ENCODE results near the gene GAPDHS.

The GAPDHS gene

DNA sequence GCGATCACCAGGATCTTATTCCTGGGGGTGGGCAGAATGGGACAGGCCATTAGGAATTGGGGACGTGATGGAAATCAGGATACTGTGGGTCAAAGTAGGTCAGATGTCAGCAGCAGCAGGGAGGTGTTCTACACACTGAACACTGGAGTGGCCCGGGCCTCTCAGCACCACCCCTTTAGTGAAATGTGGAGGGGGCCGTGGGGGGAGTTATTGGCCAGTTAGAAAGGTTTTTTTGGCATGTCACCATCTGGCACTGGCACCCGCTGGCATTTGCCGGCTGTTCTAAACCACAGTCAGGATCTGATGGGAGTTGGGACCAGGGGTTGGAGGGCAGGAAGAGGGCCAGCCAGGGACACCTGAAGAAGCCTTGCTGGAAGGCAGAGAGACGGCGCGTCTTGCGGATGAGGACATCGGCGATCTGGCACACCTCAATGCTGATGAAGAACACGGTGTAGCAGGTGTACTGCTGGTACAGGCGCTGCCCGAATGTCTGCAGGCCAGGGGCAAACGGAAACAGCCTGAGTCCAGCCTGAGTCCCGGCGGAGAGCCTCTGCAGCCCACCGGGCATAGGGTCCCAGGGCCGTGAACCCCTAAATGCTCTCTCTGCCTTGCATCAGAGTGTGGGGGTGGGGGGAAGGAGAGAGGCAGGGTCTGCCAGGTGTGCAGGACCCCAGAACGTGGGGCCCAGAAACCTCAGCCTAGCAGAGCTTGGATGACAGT is 18.0 kb downstream of the GAPDHS start:
- Histone ChIP-seq H3K27me3 (ENCODE audit: low read depth, low read length) (no peaks in the 10 kb centered on the region), H3K4me3 (ENCODE audit: low read length) (no peak overlapping the region), H3K27ac (ENCODE audit: low read length) (no peak overlapping the region), H3K9ac (ENCODE audit: low read length) (no peak overlapping the region), H3K4me2 (ENCODE audit: low read length) (no peak overlapping the region), H3K79me2 (ENCODE audit: low read length) (peaks cover 12% of the 10 kb centered on the region), H4K20me1 (ENCODE audit: insufficient read depth, low read length) (no peaks in the 10 kb centered on the region; the same call in 1 of the 2 replicates), H3K36me3 (replicated peaks; ENCODE audit: low read depth, low read length) (peaks cover 19% of the 10 kb centered on the region), H2AFZ (ENCODE audit: low read depth, low read length) (no peak overlapping the region), H3K4me1 (ENCODE audit: low read length) (peaks cover 16% of the 10 kb centered on the region), H3K9me3 (ENCODE audit: insufficient read depth, low read length) (no peaks in the 10 kb centered on the region)
- TF ChIP-seq EZH2phosphoT487 (IDR thresholded peaks at IDR 0.05; ENCODE audit: low read depth) = no peak
- TF ChIP-seq, protein P1, sequence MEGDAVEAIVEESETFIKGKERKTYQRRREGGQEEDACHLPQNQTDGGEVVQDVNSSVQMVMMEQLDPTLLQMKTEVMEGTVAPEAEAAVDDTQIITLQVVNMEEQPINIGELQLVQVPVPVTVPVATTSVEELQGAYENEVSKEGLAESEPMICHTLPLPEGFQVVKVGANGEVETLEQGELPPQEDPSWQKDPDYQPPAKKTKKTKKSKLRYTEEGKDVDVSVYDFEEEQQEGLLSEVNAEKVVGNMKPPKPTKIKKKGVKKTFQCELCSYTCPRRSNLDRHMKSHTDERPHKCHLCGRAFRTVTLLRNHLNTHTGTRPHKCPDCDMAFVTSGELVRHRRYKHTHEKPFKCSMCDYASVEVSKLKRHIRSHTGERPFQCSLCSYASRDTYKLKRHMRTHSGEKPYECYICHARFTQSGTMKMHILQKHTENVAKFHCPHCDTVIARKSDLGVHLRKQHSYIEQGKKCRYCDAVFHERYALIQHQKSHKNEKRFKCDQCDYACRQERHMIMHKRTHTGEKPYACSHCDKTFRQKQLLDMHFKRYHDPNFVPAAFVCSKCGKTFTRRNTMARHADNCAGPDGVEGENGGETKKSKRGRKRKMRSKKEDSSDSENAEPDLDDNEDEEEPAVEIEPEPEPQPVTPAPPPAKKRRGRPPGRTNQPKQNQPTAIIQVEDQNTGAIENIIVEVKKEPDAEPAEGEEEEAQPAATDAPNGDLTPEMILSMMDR (IDR thresholded peaks at IDR 0.05; ENCODE audit: low read depth, low read length) = no peak

DNA sequence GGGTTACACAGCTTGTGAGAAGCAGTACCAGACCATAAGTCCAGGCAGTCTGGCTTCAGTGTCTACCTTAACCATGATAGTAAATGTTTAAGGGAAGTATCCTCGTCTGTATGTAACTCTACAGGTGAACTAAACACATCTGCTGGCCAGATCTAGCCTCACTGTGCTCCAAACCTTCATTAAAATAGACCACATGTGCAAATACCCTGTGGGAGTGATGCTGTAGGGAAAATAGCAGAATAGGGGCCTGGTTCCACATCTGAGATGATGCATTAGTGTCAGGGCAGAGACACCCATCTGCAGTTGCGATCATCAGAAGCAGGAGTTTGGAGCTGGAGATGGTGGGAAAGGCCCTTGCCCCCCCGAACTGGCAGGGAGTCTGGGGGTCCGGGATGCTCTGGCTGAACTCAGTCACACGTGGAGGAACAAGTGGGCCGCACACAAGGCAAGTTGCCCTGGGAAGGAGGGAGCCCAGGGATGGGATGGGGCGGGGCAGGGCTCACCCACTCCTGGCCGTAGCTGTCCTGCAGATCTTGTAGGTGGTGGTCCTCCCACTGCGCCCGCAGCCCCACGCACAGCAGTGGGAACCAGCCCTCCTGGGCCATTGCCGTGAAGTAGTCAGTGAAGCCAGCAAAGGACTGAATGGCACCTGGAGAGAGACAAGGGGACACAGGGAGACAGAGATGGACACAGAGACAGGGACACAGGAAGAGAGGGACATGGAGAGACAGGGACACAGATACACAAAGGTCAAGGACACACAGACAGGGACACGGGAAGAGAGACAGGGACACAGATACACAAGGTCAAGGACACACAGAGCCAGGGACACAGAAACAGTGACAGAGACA is 19.5 kb downstream of the GAPDHS start:
- H3K4me1 ChIP-seq (ENCODE audit: low read length) = peaks cover 10% of the 10 kb centered on the region; the same call in 1 of the 2 replicates
- no peaks in the 10 kb centered on the region for H3K27me3 ChIP-seq (ENCODE audit: low read depth, low read length)
- H2AFZ ChIP-seq (ENCODE audit: low read depth, low read length) = no peak overlapping the region
- H3K9me3 ChIP-seq (ENCODE audit: insufficient read depth, low read length) = no peaks in the 10 kb centered on the region
- no peaks in the 10 kb centered on the region for H3K79me2 ChIP-seq (ENCODE audit: low read length)
- TF ChIP-seq EZH2phosphoT487 (IDR thresholded peaks at IDR 0.05; ENCODE audit: low read depth) = no peak
- TF ChIP-seq, protein P1 (IDR thresholded peaks at IDR 0.05; ENCODE audit: low read depth, low read length) = no peak
- no peak overlapping the region for H3K27ac ChIP-seq (ENCODE audit: low read length)
- no peak overlapping the region for H3K4me2 ChIP-seq (ENCODE audit: low read length)
- H3K36me3 ChIP-seq (replicated peaks; ENCODE audit: low read depth, low read length) = peaks cover 9% of the 10 kb centered on the region
- no peak overlapping the region for H3K9ac ChIP-seq (ENCODE audit: low read length)
- no peak overlapping the region for H3K4me3 ChIP-seq (ENCODE audit: low read length)
- no peaks in the 10 kb centered on the region; the same call in 1 of the 2 replicates for H4K20me1 ChIP-seq (ENCODE audit: insufficient read depth, low read length)

DNA sequence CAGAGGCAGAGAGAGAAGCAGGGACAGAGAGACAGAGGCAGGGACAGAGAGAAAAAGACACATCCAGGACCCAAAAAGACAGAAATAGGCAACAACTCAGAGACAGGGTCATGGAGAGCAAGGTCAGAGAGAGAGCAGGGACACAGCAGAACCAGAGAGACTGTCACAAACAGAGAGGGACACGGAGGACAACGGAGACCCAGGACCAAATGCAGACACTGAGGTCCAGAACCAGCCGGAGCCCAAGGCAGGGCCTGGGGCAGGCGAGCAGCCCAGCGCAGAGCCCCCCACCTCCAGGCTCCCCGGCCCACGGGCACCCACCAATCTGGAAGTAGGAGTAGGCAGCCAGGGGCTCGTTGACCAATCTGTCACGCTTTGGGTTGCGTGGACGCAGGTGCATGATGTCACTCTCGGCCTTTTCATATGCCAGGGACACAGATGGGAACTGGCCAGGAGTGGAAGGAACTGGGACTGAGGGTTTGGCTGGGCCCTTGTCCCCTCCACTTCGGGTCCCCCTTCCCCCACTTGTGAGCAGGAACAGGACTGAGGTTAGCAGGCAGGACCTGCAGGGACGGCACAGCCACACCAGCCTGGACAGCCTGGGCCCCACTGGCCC is 20.2 kb downstream of the GAPDHS start:
- H3K4me2 ChIP-seq (ENCODE audit: low read length) = no peak overlapping the region
- peaks cover 9% of the 10 kb centered on the region for H3K36me3 ChIP-seq (replicated peaks; ENCODE audit: low read depth, low read length)
- no peaks in the 10 kb centered on the region for H3K79me2 ChIP-seq (ENCODE audit: low read length)
- H3K9me3 ChIP-seq (ENCODE audit: insufficient read depth, low read length) = no peaks in the 10 kb centered on the region
- no peak overlapping the region for H3K9ac ChIP-seq (ENCODE audit: low read length)
- H3K4me3 ChIP-seq (ENCODE audit: low read length) = no peak overlapping the region
- TF ChIP-seq, protein P1 (IDR thresholded peaks at IDR 0.05; ENCODE audit: low read depth, low read length) = no peak
- no peak for TF ChIP-seq EZH2phosphoT487 (IDR thresholded peaks at IDR 0.05; ENCODE audit: low read depth)
- H3K27me3 ChIP-seq (ENCODE audit: low read depth, low read length) = no peaks in the 10 kb centered on the region
- H2AFZ ChIP-seq (ENCODE audit: low read depth, low read length) = no peak overlapping the region
- H4K20me1 ChIP-seq (ENCODE audit: insufficient read depth, low read length) = no peaks in the 10 kb centered on the region
- no peak overlapping the region for H3K27ac ChIP-seq (ENCODE audit: low read length)
- H3K4me1 ChIP-seq (ENCODE audit: low read length) = peaks cover 8% of the 10 kb centered on the region; the same call in 1 of the 2 replicates

DNA sequence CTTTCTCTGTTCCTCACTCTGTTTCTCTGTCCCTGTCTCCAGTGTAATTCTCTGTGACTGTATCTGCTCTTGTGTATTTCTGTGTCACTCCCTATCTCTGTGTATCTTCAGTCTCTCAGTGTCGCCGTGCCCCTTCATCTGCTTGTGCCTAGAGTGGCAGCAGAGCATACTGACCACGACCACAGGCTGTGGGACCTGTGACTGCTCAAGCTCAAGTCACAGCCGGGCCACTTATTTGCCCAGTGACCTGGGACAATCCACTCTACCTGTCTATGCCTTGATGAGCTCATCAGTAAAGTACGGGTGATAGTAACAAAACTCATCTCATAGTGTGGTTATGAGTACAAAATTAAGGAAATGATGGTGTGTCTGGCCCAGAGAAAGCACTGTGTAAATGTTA is 20.8 kb downstream of the GAPDHS start:
- no peaks in the 10 kb centered on the region for H3K27me3 ChIP-seq (ENCODE audit: low read depth, low read length)
- H3K27ac ChIP-seq (ENCODE audit: low read length) = no peak overlapping the region
- H3K4me2 ChIP-seq (ENCODE audit: low read length) = no peak overlapping the region

More for the DNA sequence above, 20.8 kb downstream of the GAPDHS start:
- H4K20me1 ChIP-seq (ENCODE audit: insufficient read depth, low read length) = no peaks in the 10 kb centered on the region
- H3K36me3 ChIP-seq (replicated peaks; ENCODE audit: low read depth, low read length) = peaks cover 9% of the 10 kb centered on the region
- H3K4me1 ChIP-seq (ENCODE audit: low read length) = peaks cover 8% of the 10 kb centered on the region
- no peaks in the 10 kb centered on the region for H3K9me3 ChIP-seq (ENCODE audit: insufficient read depth, low read length)
- H3K79me2 ChIP-seq (ENCODE audit: low read length) = no peaks in the 10 kb centered on the region
- no peak overlapping the region for H2AFZ ChIP-seq (ENCODE audit: low read depth, low read length)
- no peak for TF ChIP-seq EZH2phosphoT487 (IDR thresholded peaks at IDR 0.05; ENCODE audit: low read depth)
- TF ChIP-seq, protein P1 (IDR thresholded peaks at IDR 0.05; ENCODE audit: low read depth, low read length) = no peak
- H3K4me3 ChIP-seq (ENCODE audit: low read length) = no peak overlapping the region
- no peak overlapping the region for H3K9ac ChIP-seq (ENCODE audit: low read length)
